Spleen (tissue), 7 donors: ENCODE results near the gene PALLD.

Experiments used
- CTCF ChIP-seq, 11 experiments: fragments of 200-600 bp in 7 of 11; fragments of 450-650 bp in 4 of 11; sonication (generic) in 4 of 11; IDR thresholded peaks in 8 of 11; conservative IDR thresholded peaks in 3 of 11; 1 replicate in 7 of 11; 2 replicates in 4 of 11; pipeline versions ENCODE4 v1.4.0 to v1.8.0; 2016 to 2021; ENCODE audit warnings: antibody characterized with exemption in 11 of 11, inconsistent platforms in 4 of 11, mild to moderate bottlenecking in 1 of 11
- POLR2AphosphoS5 ChIP-seq, 3 donors: sonication (generic); formaldehyde crosslinking; IDR thresholded peaks; one replicate each; pipeline ENCODE4 v1.5.1; 2017; ENCODE audit warnings: antibody characterized with exemption in 3 of 3
- donor health status: DM: no; HTN: no; CAD: no; lungs with moderate emphysema.
- donor health status: DM: no; HTN: no; CAD: no.
- donor health status: DM: no; HTN: no; CAD: no.

- TF ChIP-seq CTCF (IDR thresholded peaks at IDR 0.05 in 8 of 11, conservative IDR thresholded peaks at IDR 0.05 in 3 of 11), result no peak
- TF ChIP-seq POLR2AphosphoS5 (IDR thresholded peaks at IDR 0.05), result no peak
Observed at GRCh38 chr4:168527560-168527959, 30.7 kb downstream of the PALLD start.
